OCI-LY7 (cell line): ENCODE measurements around the gene FADD. TPM values are rescaled to one million over a fixed set of nuclear protein-coding genes. Genes with fewer than 3 reads are reported as not detected.

Source experiments
- BruUV-seq: library from RNA; stranded (reverse); fragments of 400-500 nt; replicated peaks from 2 replicates; lab custom pipeline; 2021; lab: Mats Ljungman, UMichigan
- CTCF ChIA-PET: fragments of 300-600 bp; sonication (Branson Sonifier 250); formaldehyde crosslinking; loops from one replicate; lab custom pipeline; 2022; ENCODE audit warnings: antibody characterized with exemption; ENCODE audit not compliant: unreplicated experiment; lab: Charles Lee
- POLR2A ChIA-PET: fragments of 300-600 bp; sonication (Branson Sonifier 250); formaldehyde crosslinking; loops from one replicate; lab custom pipeline; 2022; ENCODE audit warnings: antibody characterized with exemption; lab: Charles Lee
- DNase-seq: peaks from one replicate; pipeline ENCODE4 v3.0.0-alpha.2; 2015; ENCODE audit warnings: low spot score
- H2AFZ ChIP-seq: fragments of 200-600 bp; sonication (generic), shearing (Covaris generic); 2 replicates; pipeline ENCODE4 v1.6.1; 2014; ENCODE audit warnings: mild to moderate bottlenecking, antibody characterized with exemption, low read length, moderate library complexity
- H3K27ac ChIP-seq: fragments of 200-600 bp; sonication (generic); 2 replicates; pipeline ENCODE4 v1.5.1; 2014; ENCODE audit warnings: mixed run types, low read depth, mild to moderate bottlenecking, moderate library complexity, low read length, inconsistent platforms; ENCODE audit not compliant: poor library complexity, severe bottlenecking
- H3K36me3 ChIP-seq: fragments of 200-600 bp; sonication (generic); 2 replicates; pipeline ENCODE4 v1.6.1; 2014; ENCODE audit warnings: mild to moderate bottlenecking, antibody characterized with exemption, low read length, moderate library complexity, mixed read lengths; ENCODE audit not compliant: insufficient read depth
- H3K4me1 ChIP-seq: fragments of 200-600 bp; sonication (generic); 2 replicates; pipeline ENCODE4 v1.5.1; 2014; ENCODE audit warnings: mild to moderate bottlenecking, low read length; ENCODE audit not compliant: insufficient read depth, poor library complexity, severe bottlenecking
- H3K4me2 ChIP-seq: fragments of 200-600 bp; sonication (generic); 2 replicates; pipeline ENCODE4 v1.6.1; 2014; ENCODE audit warnings: mild to moderate bottlenecking, low read length
- H3K4me3 ChIP-seq: fragments of 200-600 bp; sonication (generic); 2 replicates; pipeline ENCODE4 v1.5.1; 2014; ENCODE audit warnings: mild to moderate bottlenecking, low read depth, low read length; ENCODE audit not compliant: poor library complexity, severe bottlenecking
- H3K79me2 ChIP-seq: fragments of 200-600 bp; sonication (generic); 2 replicates; pipeline ENCODE4 v1.6.1; 2016; ENCODE audit warnings: low read depth, mild to moderate bottlenecking, low read length, moderate library complexity, mixed read lengths; ENCODE audit not compliant: insufficient read depth
- H3K9me2 ChIP-seq: fragments of 200-600 bp; sonication (generic); 2 replicates; pipeline ENCODE4 v1.6.1; 2016; ENCODE audit warnings: mild to moderate bottlenecking, low read length, mixed read lengths; ENCODE audit not compliant: insufficient read depth
- H3K9me3 ChIP-seq: fragments of 200-600 bp; sonication (generic); 2 replicates; pipeline ENCODE4 v1.6.1; 2014; ENCODE audit warnings: mild to moderate bottlenecking, mixed run types, low read length, mixed read lengths
- H4K20me1 ChIP-seq: fragments of 200-600 bp; sonication (generic); 2 replicates; pipeline ENCODE4 v1.6.1; 2014; ENCODE audit warnings: mild to moderate bottlenecking, antibody characterized with exemption, low read length, moderate library complexity, mixed read lengths; ENCODE audit not compliant: insufficient read depth
- EZH2phosphoT487 ChIP-seq: fragments of 200-600 bp; sonication (generic); IDR thresholded peaks from 2 replicates; pipeline ENCODE4 v1.6.1; 2018; ENCODE audit warnings: low read depth, borderline replicate concordance, mild to moderate bottlenecking, mixed run types, antibody characterized with exemption, low read length, moderate library complexity, mixed read lengths
- intact Hi-C: fragments of 100-400 bp; cut with micrococcal nuclease; formaldehyde crosslinking; loops from one replicate; pipeline ENCODE4 v1.10.0; 2022; ENCODE audit not compliant: unreplicated experiment
- total RNA-seq, 2 experiments: library from RNA; depleted of rRNA in 1 of 2; stranded (reverse); fragments of >200 nt in 1 of 2; shearing (Covaris generic) in 1 of 2; gene quantifications; 2 replicates each; pipeline ENCODE4 v1.2.3, GENCODE V29; 2014 to 2022
- TF ChIP-seq, protein P1 (sequence below): fragments of 200-600 bp; sonication (generic); conservative IDR thresholded peaks from 2 replicates; pipeline ENCODE4 v1.5.1; 2014; ENCODE audit warnings: mild to moderate bottlenecking, antibody characterized with exemption, low read length, moderate library complexity, mixed read lengths

Gene FADD
- total RNA-seq, 2 experiments from 2014 or later, result 32.9 to 34.1 TPM

DNA sequence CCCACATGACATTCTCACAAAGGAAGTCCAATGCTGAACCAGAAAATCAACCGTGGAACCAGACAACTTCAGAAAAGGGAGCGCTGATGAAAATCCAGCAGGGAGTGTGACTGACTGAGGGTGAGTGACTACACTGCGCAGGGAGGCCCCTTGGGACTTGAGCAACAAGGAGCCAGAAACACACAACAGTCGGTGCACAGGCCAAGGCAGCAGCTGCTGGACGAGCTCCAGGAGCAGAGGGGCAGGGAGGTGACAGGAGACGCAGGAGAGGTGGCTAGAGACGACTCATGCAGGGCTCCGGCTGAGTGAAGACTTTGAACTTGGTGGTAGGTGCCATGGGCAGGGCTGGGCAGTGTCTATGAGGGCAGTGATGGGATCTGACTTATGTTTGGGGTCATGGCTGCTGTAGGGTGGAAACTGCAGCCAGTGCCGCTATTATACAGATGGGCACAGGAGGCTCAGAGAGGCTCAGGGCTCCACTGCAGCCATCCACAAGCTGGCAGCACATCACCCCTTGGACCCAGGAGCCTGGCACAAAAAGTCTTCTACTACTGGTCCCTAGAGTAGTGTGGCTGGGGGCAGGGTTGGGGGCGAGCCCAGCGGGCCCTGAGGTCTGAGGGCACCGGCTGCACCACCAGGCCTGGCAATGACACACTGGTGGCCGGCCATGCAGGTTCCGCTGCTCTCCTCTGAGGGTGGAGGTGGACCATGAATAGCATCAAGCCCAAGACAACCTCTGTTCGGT is 10.3 kb upstream of the FADD start:
- ChIA-PET CTCF (no interaction called here), POLR2A (no interaction called here)
- no TSS peak for BruUV-seq
- Histone ChIP-seq H3K4me1 (no peaks in the 10 kb centered on the region), H3K36me3 (no peaks in the 10 kb centered on the region), H2AFZ (no peak overlapping the region), H3K9me2 (no peaks in the 10 kb centered on the region), H3K27ac (no peak overlapping the region), H3K9me3 (no peaks in the 10 kb centered on the region), H4K20me1 (no peaks in the 10 kb centered on the region), H3K4me2 (no peak overlapping the region), H3K79me2 (no peaks in the 10 kb centered on the region), H3K4me3 (no peak overlapping the region)
- DNase-seq, result no peak
- TF ChIP-seq EZH2phosphoT487, result no peak
- TF ChIP-seq, protein P1, sequence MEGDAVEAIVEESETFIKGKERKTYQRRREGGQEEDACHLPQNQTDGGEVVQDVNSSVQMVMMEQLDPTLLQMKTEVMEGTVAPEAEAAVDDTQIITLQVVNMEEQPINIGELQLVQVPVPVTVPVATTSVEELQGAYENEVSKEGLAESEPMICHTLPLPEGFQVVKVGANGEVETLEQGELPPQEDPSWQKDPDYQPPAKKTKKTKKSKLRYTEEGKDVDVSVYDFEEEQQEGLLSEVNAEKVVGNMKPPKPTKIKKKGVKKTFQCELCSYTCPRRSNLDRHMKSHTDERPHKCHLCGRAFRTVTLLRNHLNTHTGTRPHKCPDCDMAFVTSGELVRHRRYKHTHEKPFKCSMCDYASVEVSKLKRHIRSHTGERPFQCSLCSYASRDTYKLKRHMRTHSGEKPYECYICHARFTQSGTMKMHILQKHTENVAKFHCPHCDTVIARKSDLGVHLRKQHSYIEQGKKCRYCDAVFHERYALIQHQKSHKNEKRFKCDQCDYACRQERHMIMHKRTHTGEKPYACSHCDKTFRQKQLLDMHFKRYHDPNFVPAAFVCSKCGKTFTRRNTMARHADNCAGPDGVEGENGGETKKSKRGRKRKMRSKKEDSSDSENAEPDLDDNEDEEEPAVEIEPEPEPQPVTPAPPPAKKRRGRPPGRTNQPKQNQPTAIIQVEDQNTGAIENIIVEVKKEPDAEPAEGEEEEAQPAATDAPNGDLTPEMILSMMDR, result no peak
- intact Hi-C loops, result loop anchor here (10.0 kb wide), 1 partner anchor 248 kb away; no protein-coding TSS in a partner anchor

DNA sequence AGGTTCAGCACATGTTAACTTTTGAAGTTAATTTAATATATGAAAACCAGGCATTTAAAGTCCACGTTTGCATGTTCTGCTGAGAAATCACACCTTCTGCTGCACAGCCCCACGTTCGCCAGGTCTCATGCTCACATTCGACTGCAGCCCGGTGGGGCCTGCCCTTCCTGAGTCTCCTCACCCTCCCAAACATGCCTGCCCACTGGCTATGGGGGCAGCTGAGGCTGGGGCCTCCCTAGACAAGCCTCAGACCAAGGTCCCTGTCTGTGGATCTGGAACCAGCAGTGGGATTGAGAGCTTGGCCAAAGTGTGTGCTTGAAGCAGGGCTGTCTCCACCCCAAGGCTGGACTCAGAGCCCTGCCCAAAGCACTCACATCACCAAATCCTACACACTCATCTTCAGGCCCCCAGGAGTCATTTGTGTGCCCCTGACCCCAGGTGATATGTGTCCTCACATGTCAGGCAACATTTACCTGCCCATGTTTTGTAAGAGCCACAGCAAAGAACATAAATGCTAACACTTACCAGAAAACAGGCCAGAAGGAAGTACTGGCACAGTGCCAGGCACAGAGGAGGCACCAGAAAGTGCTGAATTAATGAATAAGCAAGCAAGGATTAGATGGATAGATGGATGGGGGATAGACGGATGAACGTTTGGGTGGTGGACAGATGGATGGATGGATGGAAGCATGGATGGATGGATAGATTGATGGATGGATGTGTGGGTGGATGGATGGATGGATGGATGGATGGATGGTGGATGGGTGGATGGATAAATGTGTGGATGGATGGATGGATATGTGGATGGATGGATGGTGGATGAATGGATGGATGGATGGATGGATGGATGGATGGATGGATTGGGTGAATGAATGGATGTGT is 9.4 kb upstream of the FADD start:
- Histone ChIP-seq H3K4me2 (no peak overlapping the region), H3K79me2 (no peaks in the 10 kb centered on the region), H2AFZ (no peak overlapping the region), H3K9me3 (no peaks in the 10 kb centered on the region), H3K4me3 (no peak overlapping the region), H3K36me3 (no peaks in the 10 kb centered on the region), H3K27ac (no peak overlapping the region), H4K20me1 (no peaks in the 10 kb centered on the region), H3K4me1 (no peaks in the 10 kb centered on the region), H3K9me2 (no peaks in the 10 kb centered on the region)
- intact Hi-C loops, result loop anchor here (10.0 kb wide), 1 partner anchor 249 kb away; no protein-coding TSS in a partner anchor
- CTCF ChIA-PET, result no interaction called here
- no peak for TF ChIP-seq EZH2phosphoT487
- TF ChIP-seq, protein P1, result no peak
- POLR2A ChIA-PET, result no interaction called here
- no peak for DNase-seq
- no TSS peak for BruUV-seq
